DOHH2 (cell line): Measurements from ENCODE around the gene APC.

Experiments
- EZH2phosphoT487 ChIP-seq: fragments of 200-600 bp; sonication (generic); IDR thresholded peaks from 2 replicates; pipeline ENCODE4 v1.6.1; 2017; ENCODE audit warnings: borderline replicate concordance, mild to moderate bottlenecking, antibody characterized with exemption, low read length, moderate library complexity, mixed read lengths
- TF ChIP-seq, protein P1 (sequence below): fragments of 200-600 bp; sonication (generic); IDR thresholded peaks from one replicate; pipeline ENCODE4 v1.5.1; 2014; ENCODE audit warnings: antibody characterized with exemption, mild to moderate bottlenecking, low read depth, low read length; ENCODE audit not compliant: poor library complexity, severe bottlenecking

DNA sequence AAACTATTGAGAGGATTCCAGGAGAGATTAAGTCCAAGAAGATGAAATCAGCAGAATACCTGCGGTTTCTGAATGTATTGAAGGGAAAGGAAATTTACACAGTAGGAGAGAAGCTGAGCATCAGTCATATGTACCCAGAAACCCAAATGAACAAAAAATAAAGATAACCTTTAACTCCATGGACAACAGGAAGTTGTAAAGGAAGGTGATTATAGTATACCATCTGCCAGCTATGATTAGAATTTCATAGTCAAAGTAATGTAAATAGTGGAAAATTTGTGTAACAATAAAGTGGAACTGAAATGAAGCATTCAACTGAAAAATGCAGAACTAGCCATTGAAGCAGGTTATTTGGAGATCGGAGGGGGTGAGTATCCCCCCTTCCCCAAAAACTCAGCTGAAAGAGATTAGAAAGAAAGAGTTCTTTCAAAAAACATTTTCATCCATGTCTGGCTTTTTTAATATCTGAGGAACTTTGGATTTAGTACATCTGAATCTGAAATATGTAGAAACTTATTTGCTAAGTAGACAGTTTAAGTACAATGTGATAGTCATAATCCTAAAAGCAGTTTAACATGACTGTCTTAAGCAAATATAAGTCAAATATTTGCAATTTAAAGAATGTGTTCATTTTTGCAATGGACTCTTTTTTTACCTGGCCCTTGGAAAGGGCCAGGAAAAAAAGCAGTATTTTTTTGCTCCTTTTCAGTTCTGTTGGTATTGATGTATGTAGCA, 58.4 kb downstream of the APC start:
- TF ChIP-seq, protein P1, sequence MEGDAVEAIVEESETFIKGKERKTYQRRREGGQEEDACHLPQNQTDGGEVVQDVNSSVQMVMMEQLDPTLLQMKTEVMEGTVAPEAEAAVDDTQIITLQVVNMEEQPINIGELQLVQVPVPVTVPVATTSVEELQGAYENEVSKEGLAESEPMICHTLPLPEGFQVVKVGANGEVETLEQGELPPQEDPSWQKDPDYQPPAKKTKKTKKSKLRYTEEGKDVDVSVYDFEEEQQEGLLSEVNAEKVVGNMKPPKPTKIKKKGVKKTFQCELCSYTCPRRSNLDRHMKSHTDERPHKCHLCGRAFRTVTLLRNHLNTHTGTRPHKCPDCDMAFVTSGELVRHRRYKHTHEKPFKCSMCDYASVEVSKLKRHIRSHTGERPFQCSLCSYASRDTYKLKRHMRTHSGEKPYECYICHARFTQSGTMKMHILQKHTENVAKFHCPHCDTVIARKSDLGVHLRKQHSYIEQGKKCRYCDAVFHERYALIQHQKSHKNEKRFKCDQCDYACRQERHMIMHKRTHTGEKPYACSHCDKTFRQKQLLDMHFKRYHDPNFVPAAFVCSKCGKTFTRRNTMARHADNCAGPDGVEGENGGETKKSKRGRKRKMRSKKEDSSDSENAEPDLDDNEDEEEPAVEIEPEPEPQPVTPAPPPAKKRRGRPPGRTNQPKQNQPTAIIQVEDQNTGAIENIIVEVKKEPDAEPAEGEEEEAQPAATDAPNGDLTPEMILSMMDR: no peak
- no peak for TF ChIP-seq EZH2phosphoT487
